ENCODE measurements around the gene ULK3.

The ULK3 gene

GRCh38 chr15:74867466-74868038, 24.6 kb upstream of the ULK3 start:
- DNase-seq: no peak

DNA sequence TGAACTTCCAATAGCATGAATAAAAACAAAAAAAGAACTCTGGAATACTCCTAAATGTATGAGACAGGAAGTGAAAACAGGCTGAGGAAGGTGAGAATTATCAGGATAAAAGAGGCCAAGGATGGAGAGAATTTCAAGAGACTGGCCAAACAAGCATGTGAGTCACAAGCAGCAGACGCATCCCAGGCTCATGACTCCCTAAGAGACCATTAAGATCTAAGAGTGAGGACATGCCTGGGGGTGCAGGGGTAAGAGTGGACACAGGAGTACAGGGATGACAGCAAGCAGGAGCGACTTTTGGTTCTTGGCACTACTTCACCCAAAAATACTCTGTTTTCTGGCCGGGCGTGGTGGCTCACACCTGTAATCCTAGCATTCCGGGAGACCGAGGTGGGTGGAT, 23.1 kb upstream of the ULK3 start:
- no peak for DNase-seq

GRCh38 chr15:74865316-74865715, 22.4 kb upstream of the ULK3 start:
- no peak for DNase-seq

DNA sequence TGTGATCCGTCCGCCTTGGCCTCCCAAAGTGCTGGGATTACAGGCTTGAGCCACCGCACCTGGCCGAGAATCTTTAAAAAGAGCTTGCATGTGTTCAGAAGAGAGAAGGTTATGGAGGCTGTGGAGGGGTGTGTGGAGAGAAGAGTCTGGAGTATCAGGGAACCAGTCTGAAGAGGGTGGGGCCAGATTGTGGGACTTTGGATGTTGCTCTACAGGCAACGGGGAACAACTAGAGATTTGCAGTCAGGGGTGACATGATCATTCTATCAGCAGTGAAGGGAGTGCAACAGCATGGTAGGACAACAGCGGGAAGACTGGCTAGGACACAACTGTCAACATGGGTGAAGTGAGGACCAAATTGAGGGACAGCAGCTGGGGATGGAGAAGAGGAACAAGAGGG, 21.3 kb upstream of the ULK3 start:
- no peak for DNase-seq

- DNase-seq: peak; percentile 41 to 42
These were observed 20.5 kb upstream of the ULK3 start for GRCh38 chr15:74863239-74864056.

DNA sequence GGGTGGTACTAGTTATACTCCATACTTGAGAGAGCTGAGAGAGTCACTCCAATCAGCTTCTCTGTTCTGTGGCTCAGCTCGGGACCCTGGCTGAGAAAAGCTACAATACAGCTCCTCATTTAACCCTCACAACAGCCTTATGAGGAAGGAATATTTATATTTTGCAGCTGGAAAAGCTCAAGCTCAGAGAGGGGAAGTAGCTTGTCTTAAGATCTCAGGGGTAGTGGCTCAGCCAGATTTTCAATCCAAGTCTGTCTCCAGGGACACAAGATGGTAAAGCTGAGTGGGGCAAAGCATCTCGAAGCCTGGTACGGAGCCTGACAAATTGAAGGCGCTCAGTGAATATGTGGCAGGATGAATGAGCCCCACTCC, 15.4 kb upstream of the ULK3 start:
- DNase-seq: no peak

DNA sequence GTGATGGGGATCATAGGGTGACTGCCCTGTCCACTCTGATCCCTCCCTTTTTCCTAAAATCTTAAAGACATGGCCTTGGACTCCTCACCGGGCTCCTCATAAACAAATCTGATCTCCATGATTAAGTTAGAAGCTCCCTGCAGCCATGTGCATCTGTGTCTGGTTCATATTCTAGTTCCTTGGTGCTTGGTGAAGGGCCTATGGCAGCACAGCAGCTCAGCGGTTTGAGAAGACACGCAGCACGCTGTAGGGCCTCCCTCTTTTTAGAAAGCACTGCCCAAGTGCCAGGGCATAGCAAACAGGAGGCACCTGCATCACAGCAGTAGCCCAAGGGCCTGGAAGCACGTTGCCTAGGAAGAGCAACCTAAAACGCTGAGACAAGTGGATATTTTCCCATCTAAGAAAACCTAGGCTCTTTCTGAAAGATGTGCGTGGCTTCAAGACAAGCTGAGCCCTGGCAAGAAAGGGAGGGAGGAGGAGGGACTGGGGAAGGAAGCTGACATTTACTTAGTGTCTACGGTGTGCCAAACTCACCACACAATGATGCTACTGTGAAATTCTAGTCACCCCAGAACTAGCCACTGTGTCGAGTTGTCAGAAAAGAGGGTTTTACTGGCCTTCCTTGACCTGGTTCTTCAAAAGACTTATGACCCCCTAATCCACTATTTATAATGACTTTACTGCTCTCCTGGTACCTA, 14.9 kb upstream of the ULK3 start:
- DNase-seq: no peak

GRCh38 chr15:74857082-74857655, 14.2 kb upstream of the ULK3 start:
- DNase-seq: no peak

DNA sequence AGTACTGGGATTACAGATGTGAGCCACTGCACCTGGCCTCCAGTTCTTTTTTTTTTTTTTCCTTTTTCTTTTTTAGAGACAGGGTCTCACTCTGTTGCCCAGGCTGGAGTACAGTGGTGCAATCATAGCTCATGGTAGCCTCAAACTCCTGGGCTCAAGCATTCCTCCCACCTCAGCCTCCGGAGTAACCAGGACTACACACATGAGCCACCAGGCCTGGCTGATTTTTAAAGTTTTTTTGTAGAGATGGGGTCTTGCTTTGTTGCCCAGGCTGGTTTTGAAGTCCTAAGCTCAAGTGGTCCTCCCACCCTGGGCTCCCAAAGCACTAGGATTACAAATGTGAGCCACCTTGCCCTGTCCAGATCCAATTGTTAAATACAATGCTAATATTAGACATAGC, 13.6 kb upstream of the ULK3 start:
- no peak for DNase-seq

- no peak for DNase-seq
These were observed 12.9 kb upstream of the ULK3 start for GRCh38 chr15:74855857-74856256.

DNA sequence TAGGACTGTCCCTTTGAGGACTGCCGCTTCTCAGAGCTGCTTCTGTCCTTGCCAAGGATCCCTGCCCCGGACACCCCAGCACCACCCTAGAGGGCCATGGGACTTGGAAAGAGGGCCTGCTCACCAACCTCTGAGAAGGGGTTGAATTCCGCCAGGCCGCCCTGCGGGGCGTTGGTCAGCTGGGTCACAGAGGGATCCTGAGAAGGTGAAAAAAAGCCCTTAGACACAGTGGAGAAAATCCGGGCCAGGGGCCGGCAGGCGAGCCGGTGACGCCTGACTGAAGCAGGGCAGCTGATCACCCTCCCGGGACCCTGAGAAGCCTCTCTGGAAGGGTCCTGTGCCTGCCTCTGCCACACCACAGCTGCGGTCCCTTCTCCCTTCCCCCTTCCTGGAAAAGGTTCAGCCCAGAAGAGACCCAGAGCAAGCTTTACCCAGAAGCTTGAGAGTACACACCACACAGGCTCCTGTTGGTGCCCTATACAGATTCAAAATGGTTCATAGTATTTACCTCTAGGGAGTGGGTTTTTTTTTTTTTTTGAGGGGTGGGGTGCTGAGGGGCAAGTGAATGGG, 11.6 kb upstream of the ULK3 start:
- no peak for DNase-seq

- no peak for DNase-seq
These were observed 9.0 kb upstream of the ULK3 start for GRCh38 chr15:74851960-74852359.

- no peak for DNase-seq
These were observed 7.4 kb upstream of the ULK3 start for GRCh38 chr15:74850393-74850792.

DNA sequence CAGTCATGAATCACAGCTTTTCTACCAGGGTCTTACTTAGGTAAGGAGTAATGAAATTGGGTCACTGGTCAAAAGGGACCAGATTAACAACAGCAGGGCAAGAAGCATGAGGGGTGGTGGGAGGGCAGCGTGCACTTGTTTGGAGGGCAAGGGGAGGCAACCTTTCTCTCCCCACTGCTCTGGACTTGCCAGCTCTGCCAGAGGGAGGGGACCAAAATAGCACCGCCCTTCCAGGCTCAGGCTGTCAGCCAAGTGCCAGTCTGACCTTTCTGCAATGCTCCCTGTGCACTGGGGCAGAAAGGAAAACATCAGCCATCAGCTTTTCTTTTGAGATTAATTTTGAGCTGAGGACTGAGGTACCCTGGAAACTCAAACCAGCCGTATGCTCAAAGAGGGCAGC, 4.5 kb upstream of the ULK3 start:
- no peak for DNase-seq

DNA sequence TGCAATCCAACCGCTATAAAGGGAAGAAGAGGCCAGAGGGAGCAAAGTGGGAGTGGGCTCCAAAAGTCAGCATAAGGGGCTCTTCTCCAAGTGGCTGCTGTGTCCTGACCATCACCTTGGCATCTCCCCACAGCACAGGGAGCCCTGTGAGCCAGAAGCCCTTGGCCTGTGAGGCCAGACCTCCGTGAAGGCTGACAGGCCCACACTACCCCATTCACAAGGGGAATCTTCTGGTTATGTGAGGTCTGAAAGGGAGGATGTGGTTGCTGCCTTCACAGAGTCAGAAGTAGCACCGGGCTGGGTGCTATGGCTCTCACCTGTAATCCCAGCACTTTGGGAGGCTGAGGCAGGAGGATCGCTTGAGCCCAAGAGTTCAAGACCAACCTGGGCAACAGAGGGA, 2.6 kb upstream of the ULK3 start:
- no peak for DNase-seq

DNA sequence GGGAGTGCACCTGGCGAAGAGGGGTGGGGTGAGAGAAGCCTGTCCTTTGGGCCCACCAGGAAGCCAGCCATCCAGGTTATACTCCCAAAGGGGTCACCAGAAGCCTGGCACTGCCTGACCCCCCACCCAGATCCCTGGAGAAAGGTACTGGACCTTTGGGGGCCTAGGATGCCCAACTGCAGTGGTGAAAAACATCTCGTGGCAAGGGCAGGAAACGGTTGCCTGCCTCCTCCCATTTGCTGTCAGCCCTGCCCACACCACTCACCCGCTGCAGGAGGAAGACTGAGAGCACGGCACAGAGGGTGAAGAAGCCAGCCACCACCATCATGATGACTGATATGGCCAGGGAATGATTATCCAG, 2.2 kb upstream of the ULK3 start:
- DNase-seq: no peak

- no peak for DNase-seq
These were observed 1.6 kb upstream of the ULK3 start for GRCh38 chr15:74844319-74845207.

DNA sequence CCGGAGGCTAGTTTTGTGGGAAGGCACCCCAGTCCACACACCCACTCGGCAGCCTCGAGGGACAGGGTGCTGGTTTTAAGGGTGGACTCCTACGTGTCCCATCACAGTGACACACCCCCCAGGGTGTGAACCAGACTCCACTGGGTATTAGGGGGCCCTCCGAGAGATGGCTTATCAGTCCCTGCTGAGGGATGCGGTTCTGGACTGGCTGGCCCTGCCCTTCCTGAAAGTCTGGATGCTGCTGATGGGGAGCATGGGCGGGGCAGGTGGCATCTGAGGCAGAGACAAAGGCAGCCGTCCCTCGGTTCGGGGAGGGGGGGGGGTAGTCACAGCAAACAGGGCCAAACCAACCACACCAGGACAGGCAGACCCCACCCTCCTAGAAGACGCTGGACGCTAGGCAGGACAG, 939 bp upstream of the ULK3 start:
- DNase-seq: no peak

DNA sequence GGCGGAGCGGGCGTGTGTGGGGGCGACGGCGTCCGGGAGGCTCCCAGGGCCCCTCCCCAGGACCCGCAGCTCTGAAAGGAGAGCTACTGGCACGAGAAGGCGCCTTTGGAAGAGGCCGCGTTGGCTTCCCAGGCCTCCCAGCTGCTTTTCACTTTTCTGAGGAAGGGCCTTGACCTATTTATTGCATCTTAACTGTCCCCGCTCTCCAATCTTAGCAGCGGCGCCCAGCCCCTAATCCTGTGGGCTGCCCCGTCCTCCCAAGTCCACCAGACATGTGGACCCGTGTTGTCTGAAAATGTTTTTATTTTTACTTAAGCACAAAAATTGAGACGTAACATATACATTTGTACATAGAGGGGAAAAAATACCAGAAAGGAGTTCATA, 481 bp upstream of the ULK3 start:
- DNase-seq: no peak

DNA sequence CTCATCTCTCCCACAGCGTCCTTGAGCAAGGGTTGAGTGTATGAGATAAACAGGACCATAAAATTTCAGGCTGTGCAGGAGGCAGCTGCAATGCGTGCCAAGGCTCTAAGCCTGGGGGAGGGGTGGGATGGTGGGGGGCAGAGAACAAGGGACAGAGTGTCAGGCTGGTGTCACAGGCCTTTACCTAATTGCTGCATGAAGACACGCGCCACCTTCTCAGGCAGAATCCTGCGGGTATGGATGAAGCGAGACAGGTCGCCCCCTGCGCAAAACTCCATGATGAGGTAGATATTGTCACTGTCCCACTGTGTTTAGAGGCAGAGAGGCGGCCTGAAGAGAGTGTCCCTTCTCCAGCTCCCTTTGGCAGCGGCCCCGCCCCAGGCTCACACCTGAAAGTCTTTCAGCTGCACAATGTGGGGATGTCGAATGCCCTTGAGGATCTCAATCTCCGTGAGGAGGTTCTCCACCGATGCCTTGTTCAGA, 1.0 kb downstream of the ULK3 start:
- no peak for DNase-seq

- DNase-seq: no peak
These were observed 1.8 kb downstream of the ULK3 start for GRCh38 chr15:74840851-74841775.
